GM21528 (cell line): ENCODE measurements around the gene SLC39A9.
"Not testable (repeated sequence)": the region's sequence is repeated elsewhere in the genome, so short reads cannot be mapped to it uniquely, and the experiment has no call there.

Experiments
- ATAC-seq: cut with Tn5 transposase; IDR thresholded peaks from one replicate; pipeline ENCODE4 v1.9.1; 2021; ENCODE audit warnings: mild to moderate bottlenecking, moderate library complexity; ENCODE audit not compliant: unreplicated experiment, low FRiP score

Gene SLC39A9

GRCh38 chr14:69471916-69472315 is 73.4 kb downstream of the SLC39A9 start:
- ATAC-seq, result no peak

GRCh38 chr14:69473260-69473659 is 74.8 kb downstream of the SLC39A9 start:
- ATAC-seq, result no peak

GRCh38 chr14:69473946-69474345 is 75.5 kb downstream of the SLC39A9 start:
- no peak for ATAC-seq

- ATAC-seq, result no peak
These were observed 76.8 kb downstream of the SLC39A9 start for GRCh38 chr14:69475194-69475818.

GRCh38 chr14:69476824-69477450 is 78.4 kb downstream of the SLC39A9 start:
- not testable (repeated sequence) for ATAC-seq

- ATAC-seq, result not testable (repeated sequence)
These were observed 79.6 kb downstream of the SLC39A9 start for GRCh38 chr14:69478055-69478454.

- ATAC-seq, result no peak
These were observed 81.2 kb downstream of the SLC39A9 start for GRCh38 chr14:69479696-69480095.

- ATAC-seq, result no peak
These were observed 81.6 kb downstream of the SLC39A9 start for GRCh38 chr14:69480136-69480535.

GRCh38 chr14:69481815-69482568 is 83.5 kb downstream of the SLC39A9 start:
- peak; percentile 89 for ATAC-seq

GRCh38 chr14:69483765-69484443 is 85.4 kb downstream of the SLC39A9 start:
- ATAC-seq, result no peak

GRCh38 chr14:69484444-69485314 is 86.2 kb downstream of the SLC39A9 start, which contains the start of gene PLEKHD1:
TSS of gene PLEKHD1 (plus strand) at chr14:69484728. CDS start at chr14:69484966, 238 bp downstream.
- ATAC-seq, result no peak

- no peak for ATAC-seq
These were observed 86.8 kb downstream of the SLC39A9 start for GRCh38 chr14:69485315-69485660.

GRCh38 chr14:69485701-69486100 is 87.2 kb downstream of the SLC39A9 start:
- ATAC-seq, result no peak

GRCh38 chr14:69487226-69487625 is 88.7 kb downstream of the SLC39A9 start:
- ATAC-seq, result no peak

GRCh38 chr14:69487771-69488170 is 89.3 kb downstream of the SLC39A9 start:
- no peak for ATAC-seq

GRCh38 chr14:69489495-69489894 is 91.0 kb downstream of the SLC39A9 start:
- no peak for ATAC-seq

GRCh38 chr14:69490219-69490918 is 91.9 kb downstream of the SLC39A9 start:
- no peak for ATAC-seq

GRCh38 chr14:69491193-69491592 is 92.7 kb downstream of the SLC39A9 start:
- ATAC-seq, result no peak

GRCh38 chr14:69493038-69493437 is 94.5 kb downstream of the SLC39A9 start:
- ATAC-seq, result no peak

GRCh38 chr14:69493791-69494190 is 95.3 kb downstream of the SLC39A9 start:
- no peak for ATAC-seq
